HG03095 (cell line): ENCODE results near the gene ANKS4B.
"Not testable (repeated sequence)": the region's sequence is repeated elsewhere in the genome, so short reads cannot be mapped to it uniquely, and the experiment has no call there.

Experiments used
- ATAC-seq: cut with Tn5 transposase; IDR thresholded peaks from one replicate; pipeline ENCODE4 v1.9.1; 2021; ENCODE audit warnings: moderate library complexity; ENCODE audit not compliant: unreplicated experiment

Gene ANKS4B, protein sequence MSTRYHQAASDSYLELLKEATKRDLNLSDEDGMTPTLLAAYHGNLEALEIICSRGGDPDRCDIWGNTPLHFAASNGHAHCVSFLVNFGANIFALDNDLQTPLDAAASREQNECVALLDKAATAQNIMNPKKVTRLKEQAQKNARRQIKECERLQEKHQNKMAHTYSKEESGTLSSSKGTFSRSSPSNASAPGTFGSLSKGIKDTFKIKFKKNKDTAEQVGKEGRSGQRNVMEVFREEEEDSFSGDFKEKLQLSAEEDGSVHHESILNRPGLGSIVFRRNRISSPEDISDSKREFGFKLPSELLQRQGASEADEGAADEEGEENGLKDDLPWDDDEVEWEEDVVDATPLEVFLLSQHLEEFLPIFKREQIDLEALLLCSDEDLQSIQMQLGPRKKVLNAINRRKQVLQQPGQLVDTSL

DNA sequence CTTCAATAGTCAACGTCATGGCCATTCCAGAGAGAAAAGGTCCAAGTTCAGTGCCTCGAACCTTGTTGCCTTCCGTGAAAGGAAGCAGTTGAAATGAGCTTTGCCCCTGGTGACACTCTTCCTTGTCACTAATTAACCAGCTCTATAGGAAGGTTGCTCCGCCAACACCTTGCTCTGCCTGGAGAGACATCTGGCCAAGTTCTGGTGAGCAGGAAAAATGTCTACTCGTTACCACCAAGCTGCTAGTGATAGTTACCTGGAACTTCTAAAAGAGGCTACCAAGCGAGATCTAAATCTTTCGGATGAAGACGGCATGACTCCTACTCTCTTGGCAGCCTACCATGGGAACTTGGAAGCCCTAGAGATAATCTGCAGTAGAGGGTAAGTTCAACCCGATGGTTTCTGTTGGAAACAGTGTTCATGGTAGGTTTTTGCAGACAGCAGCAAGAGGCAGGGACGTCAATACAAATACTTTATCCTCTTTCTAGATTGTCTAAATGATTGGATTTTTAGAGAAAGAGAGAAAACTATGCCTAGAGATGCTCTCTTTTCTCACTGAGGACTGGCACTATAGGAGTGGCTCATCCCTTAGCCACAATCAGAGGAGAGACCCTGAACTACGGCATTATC is at the start of gene ANKS4B:
Gene ANKS4B (plus strand): TSS at position 179 of the 630 bp plus-strand sequence. CDS start 39 bp downstream, at position 218.
- ATAC-seq: no peak

DNA sequence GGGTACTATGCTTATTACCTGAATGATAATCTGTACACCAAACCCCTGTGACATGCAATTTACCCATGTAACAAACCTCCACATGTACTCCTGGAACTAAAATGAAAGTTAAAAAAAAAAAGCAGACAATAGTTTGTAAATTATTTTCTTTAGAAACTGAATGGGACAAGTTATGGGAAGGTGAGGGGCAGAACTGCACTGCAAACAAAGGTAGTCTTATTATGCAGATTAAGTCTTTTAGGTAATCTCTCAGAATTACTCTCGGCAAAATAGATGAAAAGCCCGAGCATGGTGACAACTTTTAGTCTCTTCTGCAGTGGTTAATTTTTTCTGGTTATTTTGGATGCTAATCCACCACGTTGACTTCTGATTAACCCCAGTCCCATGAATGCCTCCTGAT is 49.5 kb upstream of the ANKS4B start:
- ATAC-seq: no peak

DNA sequence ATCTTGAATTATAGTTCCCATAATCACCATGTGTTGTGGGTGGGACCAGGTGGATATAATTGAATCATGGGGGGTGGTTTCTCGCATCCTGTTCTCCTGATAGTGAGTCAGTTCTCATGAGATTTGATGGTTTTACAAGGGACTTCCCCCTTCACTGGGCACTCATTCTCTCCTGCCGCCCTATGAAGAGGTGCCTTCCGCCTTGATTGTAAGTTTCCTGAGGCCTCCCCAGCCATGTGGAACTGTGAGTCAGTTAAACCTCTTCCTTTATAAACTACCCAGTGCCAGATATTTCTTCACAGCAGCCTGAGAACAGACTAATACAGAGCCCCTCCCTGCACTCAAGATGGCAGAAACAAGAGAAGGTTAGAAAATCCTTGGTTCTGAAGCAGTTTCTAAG is 48.7 kb upstream of the ANKS4B start:
- ATAC-seq: no peak

DNA sequence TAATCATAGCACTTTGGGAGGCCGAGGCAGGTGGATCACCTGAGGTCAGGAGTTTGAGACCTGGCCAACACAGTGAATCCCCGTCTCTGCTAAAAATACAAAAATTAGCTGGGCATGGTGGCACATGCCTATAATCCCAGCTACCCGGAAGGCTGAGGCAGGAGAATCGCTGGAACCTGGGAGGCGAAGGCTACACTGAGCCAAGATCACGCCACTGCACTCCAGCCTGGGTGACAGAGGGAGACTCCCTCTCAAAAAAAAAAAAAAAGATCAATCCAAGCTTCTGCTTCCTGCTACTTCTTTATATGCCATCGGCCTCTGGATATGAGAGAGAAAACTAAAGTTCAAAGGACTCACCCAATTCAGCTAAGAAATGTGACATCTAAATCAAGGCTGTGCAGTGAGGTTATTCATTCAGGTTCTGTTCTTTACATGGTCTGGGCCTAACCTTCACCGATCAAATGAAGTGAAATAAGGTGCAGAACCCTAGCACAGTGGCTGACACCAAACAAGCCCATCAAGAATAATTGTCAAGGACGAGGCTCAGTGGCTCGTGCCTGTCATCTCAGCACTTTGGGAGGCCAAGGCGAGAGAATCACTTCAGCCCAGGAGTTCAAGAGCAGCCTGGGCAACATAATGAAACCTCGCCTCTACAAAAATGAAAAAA is 47.7 kb upstream of the ANKS4B start:
- no peak for ATAC-seq

DNA sequence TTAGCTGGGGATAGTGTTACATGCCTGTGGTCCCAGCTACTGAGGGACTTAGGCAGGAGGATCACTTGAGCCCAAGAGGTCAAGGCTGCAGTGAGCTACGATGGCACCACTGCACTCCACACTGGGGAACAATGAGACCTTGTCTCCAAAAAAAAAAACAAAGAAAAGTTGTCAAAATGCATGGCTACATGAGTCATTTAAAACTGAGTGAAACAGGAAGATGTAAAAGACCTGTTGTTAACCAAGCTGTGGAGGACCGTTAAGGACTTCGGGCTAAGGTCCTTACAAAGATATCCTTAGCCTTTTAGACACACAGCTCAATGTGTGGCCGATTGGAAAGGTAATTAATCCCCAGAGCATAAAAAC is 47.2 kb upstream of the ANKS4B start:
- no peak for ATAC-seq

DNA sequence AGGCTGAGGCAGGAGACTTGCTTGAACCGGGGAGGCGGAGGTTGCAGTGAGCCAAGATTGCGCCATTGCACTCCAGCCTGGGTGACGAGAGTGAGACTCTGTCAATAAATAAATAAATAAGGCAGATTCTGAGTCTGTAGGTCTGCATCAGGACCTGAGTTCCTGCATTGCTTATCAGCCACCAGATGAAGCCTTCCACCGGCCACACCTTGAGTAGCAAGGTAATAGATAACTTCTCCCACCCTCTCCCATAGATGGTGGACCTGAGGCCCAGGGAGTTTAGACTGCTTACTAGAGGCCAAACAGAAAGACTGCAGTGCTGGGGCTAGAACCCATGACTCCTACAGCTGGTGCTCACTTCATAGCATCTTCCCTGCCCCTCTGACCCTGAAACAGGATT is 44.2 kb upstream of the ANKS4B start:
- ATAC-seq: no peak

DNA sequence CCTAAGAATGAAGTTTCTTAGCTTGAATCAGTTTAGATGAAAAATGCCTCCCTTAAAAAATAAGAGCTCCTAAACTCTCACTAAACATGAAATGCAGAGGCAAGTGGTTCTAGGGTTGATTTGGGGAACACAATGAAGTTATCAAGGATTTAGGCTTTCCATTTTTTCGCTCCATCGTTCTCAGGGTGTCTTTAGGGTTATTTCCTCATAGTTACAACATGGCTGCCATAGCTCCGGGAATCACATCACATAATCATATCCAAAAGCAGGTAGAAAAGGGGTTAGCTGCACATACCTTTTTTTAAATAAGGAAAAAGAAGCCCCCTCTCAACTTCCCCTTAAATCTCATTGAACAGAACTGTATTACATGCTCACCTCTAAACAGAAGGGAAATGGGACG is 43.5 kb upstream of the ANKS4B start:
- ATAC-seq: no peak

DNA sequence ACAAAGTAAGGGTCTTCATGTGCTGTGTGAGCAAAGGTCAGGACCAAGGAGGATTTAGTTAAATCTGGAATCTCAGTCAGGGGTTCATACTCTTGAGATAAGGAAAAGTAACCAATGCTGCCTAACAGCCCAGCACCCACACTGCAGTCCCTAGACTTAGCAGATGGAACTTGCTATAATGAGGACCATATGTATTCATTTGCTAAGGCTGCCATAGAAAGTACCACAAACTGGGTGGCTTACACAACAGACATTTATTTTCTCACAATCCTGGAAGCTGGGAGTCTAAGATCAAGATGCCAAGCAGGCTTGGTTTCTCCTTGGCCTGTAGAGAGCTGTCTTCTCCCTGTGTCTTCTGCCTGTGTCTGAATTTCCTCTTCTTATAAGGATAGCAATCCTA is 42.9 kb upstream of the ANKS4B start:
- ATAC-seq: no peak

DNA sequence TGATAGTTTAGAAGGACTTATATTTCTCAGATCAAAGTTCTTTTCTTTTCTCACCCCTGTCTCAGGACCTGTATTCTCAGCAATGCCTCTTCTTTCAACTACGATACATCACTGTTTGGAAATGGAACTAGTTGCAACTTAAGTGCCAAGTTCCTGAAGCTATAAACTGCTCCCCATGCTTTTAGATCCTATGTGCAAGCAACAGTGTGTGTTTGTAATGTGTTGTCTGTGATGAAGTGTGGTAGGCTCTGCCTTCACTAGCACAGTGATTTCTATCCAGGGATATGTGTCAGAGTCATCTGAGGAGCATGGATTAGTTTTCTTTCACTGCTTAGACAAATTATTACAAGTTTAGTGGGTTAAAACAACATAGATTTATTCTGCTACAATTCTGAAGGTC is 40.5 kb upstream of the ANKS4B start:
- ATAC-seq: no peak

DNA sequence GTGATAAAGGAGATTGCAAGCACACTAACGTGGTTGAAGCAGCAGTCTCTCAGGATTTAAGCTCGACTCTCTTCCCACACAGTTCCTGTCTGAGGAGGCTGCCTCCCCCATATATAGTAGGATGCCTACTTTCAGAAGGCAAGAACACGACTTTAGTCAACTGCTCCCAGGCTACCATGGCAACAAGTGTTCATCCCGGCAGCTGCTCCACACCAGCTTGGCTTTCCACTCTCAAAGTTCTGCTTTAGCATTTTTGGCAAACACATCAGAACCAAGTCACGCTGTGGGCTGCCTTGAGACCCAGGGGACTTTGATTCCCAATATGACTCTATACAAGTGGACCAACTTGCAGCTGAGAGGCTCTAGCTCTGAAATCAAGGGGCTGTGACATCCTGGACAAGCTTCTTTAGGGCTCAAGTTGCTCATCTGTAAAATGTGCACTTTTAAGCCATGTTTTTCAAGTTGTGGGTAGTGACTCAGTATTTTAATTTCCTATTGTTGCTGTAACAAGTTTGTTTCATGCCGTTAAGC is 38.7 kb upstream of the ANKS4B start:
- no peak for ATAC-seq

DNA sequence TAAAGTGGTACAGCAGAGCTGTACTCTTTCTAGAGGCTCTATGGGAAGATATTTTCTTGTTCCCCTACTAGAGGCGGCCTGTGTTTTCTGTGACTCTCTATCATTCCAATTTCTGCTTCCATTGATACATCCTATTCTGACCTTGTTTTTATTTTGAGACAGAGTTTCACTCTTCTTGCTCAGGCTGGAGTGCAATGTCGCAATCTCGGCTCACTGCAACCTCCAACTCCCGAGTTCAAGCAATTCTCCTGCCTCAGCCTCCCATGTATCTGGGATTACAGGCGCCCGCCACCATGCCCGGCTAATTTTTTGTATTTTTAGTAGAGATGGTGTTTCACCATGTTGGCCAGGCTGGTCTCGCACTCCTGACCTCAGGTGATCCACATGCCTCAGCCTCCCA is 38.2 kb upstream of the ANKS4B start:
- ATAC-seq: not testable (repeated sequence)

DNA sequence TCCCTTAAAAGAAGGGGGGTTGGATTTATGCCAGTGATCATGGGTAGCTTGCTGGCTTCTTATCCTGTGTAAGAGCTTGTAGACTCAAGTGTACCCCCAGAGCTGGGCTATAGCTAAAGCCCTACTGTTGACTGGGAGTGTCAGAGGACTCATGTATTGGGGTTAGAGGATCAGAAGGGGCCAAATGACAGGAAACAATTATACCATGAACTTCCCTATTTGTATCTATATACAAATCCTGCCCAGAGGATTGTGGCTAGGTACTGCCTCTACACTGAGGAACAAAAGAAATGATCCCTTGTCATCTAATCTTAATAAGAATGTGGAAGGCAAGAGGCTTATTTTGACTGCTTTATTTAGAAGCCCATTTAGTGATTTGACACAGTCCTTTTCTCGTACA is 36.4 kb upstream of the ANKS4B start:
- no peak for ATAC-seq

DNA sequence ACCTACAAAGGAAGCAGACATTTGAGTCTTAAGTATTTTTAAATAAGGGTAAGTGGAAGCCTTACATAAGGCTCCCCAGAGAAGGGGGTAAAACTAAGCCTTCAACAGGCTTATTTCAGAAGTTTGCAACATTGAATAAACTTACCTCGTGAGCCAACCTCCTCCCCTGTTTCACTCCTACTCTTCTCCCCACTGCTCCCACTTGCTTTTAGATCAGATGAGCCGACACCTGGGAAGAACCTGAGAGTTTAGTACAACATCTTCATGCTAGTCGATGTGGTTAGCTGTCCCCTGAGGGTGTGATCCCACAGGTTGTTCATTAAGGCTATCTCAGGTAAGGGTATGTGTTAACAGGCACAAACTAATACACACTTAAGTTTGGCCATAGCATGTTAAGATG is 35.9 kb upstream of the ANKS4B start:
- no peak for ATAC-seq

DNA sequence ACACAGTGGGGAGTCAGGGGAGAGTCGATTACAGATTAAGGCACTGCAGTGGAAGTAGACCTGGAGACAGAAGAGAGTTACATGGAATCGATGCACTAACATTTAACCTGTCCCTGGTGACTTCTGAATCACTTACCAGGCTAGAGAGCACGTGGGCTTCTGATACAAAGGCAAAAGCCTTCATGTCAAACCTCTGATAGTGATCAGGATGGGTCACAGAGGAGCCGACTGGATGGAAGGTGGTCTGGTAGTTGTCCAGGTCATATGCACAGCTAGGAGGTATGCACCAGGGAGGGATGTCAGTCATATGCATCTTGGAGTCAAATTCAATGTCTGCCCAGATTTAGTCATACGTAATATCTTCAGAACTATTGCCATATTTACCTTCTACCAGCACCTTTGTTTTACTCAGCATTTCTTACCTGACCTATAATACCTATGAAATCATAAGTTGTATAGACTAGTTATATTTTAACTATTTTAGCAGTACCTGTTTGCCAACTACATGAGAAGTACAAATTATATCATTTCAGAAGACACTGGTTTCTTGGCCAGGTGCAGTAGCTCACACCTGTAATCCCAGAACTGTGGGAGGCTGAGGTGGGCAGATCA is 33.8 kb upstream of the ANKS4B start:
- ATAC-seq: no peak

DNA sequence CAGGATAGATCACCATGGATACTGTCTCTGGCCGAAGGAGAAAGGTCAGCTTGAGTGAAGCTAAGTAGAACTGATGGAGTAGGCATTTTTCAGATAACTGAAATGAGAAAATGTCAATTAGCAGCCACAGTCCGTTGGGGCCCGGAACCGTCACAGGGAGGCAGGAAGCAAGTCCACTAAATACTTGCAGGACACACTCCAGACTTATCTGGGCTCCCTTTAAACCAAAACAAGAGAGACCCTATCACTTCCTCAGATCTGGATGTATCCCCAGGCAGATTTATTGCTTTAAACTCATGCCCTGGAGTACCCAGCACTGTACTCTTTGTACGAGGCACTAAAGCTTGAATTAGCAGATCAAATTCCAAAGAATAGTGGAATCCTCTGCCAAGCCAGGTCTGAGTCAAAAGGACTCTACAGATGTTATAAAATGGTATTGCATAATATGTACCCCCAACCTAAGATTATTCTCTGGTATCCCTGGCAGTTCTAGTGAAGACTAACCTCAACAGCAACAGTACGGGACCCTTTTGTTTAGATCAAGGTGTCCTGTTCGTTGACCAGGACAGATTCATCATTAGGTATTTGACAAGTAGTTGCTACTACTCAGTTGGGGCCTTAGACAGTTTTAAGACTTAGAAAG is 30.2 kb upstream of the ANKS4B start:
- no peak for ATAC-seq

DNA sequence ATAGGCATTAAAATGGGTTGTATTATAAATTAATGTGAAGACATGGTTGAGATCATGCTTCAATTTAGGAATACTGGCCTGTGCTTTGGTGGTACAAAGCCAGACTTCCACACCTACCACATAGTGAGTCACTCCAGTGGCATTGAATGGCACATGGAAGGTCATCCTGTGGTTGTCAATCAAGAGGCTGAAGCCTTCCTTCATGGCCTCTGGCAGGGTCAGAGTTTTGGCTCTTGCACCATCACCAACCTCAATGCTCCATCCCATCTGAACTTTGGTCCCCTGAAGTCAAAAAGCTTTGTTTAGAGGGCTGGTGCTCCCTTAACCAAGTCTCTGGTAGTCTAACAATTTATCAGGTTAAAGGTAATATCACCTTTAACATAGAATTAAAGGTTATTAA is 28.2 kb upstream of the ANKS4B start:
- ATAC-seq: no peak

DNA sequence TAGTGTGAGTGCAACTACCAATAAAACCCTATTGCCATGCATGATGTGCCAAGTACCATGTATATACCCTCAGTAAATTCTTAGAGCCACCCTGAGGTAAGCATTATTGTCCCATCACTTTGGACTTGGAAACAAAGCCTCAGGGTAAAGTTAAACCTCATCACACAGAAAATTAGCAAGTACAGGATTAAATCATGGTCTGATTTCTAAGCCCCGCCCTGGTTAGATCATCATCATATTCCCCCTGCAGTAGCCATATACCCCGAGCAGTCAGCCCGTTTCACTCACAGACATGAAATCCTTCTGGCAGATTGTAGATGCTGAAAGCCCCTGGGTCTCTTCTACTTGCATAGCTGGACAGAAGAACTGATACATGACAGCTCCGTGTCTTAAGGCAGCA is 26.9 kb upstream of the ANKS4B start:
- no peak for ATAC-seq

DNA sequence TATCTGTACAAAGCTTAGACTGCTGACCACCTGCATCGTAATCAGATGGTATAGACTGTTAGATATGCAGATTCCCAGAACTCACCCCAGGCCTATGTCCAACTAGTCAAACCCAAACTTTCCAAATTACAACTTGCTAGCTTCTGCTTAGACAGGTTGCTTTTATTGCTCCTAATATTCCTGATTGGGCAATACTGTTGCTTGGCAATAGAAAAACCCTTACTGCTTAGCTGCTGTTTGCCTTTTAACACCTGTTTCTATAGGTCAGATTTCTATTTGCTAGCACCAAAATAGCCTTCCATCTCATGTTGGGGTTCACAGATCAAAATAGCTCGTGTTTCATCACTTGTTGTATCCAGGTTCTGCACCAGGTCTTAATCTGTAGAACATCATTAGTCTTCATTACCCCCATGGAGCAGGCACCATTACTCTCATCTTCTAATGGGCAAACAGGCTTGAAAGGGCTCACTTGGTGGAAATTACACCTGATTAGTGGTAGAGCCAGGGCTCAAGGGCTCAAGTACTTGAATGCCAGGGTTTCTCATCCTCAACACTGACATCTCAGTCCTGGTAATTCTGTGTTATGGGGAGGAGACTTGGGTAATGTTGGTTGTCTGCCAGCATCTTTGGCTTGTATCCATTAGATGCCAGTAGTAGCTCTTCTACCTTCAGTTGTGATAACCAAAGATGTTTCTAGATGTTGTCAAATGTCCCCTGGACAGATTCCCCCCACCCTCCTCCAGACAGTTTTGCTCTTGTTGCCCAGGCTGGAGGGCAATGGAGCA is 24.9 kb upstream of the ANKS4B start:
- ATAC-seq: no peak

DNA sequence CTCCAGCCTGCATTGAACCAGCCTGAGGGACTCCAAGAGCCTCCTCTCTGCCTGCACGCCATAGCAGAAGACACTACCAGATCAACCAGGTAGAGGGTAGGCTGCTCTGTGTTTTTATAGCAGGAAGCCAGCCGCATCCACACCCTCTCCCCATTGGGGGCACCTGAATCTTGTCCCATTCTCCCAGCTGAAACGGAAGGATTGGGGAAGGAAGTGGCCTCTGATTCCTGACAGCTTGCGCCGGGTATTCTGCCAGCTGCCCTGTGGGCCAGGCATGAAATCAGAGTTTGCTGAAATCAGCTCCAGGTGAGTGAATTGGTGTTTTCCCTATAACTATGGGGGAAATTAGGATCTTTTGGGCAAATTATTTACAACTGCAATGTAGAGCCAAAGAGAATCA is 22.0 kb upstream of the ANKS4B start, which contains the start of gene ZP2:
Gene ZP2 (minus strand): TSS at position 89 of the 400 bp plus-strand sequence. CDS start 27 bp downstream, at position 62.
- ATAC-seq: no peak

DNA sequence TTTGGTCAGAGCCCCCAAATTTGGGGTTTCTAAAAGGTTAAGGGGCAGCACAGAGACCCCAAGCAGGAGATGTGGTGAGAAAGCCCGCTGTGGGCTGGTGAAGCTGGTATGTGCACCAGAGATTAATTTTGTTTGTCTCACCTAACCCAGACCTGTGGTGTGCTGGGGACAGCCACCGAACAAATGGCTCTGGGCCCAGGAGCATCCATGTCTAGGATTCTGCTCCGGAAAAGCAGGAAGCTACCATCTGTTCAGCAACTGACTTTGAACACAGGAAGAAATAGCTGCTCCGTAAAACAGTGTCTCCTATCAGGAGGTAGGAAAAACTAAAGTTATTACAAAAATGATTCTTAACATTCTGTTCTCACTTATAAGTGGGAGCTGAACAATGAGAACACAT is 19.4 kb upstream of the ANKS4B start:
- ATAC-seq: no peak
